HCT116 (cell line): Measurements from ENCODE around the gene TBC1D14. TPM values are rescaled to one million over a fixed set of nuclear protein-coding genes. Genes with fewer than 3 reads are reported as not detected.

ENCODE experiments used
- ATAC-seq: fragments of 200-7000 bp; cut with Tn5 transposase; 2 replicates; pipeline ENCODE4 v1.9.1; 2020; ENCODE audit warnings: mild to moderate bottlenecking, moderate library complexity
- BruUV-seq: library from RNA; stranded (reverse); fragments of 400-500 nt; replicated peaks from 2 replicates; lab custom pipeline; 2021; lab: Mats Ljungman, UMichigan
- CTCF ChIA-PET: fragments of 300-600 bp; sonication (Branson Sonifier 250); formaldehyde crosslinking; loops from one replicate; lab custom pipeline; 2021; ENCODE audit warnings: antibody characterized with exemption; lab: Charles Lee
- POLR2A ChIA-PET: fragments of 300-600, 350-600 bp; sonication (Branson Sonifier 250); formaldehyde crosslinking; loops from one replicate; lab custom pipeline; 2021; ENCODE audit warnings: antibody characterized with exemption; lab: Charles Lee
- RAD21 ChIA-PET, 2 experiments: fragments of 300-600 bp; sonication (Branson Sonifier 250); formaldehyde crosslinking; loops; one replicate each; lab custom pipeline; 2023; ENCODE audit warnings: low total read pairs in 2 of 2; ENCODE audit not compliant: uncharacterized antibody in 2 of 2, unreplicated experiment in 2 of 2, low non-redundant PET in 1 of 2; lab: Charles Lee
- DNase-seq: peaks from one replicate; pipeline ENCODE4 v3.0.0-alpha.2; 2010; ENCODE audit warnings: low read depth, low spot score
- H2AFZ ChIP-seq: fragments of 200-600 bp; shearing (Covaris generic), sonication (generic); 2 replicates; pipeline ENCODE4 v1.6.1; 2017; ENCODE audit warnings: low read depth, mixed run types, mixed read lengths, antibody characterized with exemption, low read length; ENCODE audit not compliant: poor library complexity, severe bottlenecking
- H3K27ac ChIP-seq: 2 replicates; pipeline ENCODE4 v1.5.1; 2012; ENCODE audit warnings: low read depth, low read length
- H3K27me3 ChIP-seq: fragments of 200-600 bp; sonication (generic); 2 replicates; pipeline ENCODE4 v1.6.1; 2016; ENCODE audit warnings: mixed run types, low read length, mixed read lengths; ENCODE audit not compliant: insufficient read depth
- H3K36me3 ChIP-seq, 2 experiments: fragments of 200-500 bp in 1 of 2; fragments of 200-600 bp in 1 of 2; sonication (Bioruptor generic) in 1 of 2; sonication (generic) in 1 of 2; 2 replicates each; pipeline versions ENCODE4 v1.5.1 to v1.6.1; 2014 to 2016; ENCODE audit warnings: low read length in 2 of 2, inconsistent platforms in 1 of 2, mixed read lengths in 1 of 2, mixed run types in 1 of 2; ENCODE audit not compliant: insufficient read depth in 2 of 2, control insufficient read depth in 1 of 2
- H3K4me1 ChIP-seq, 2 experiments: fragments of 200-600 bp in 1 of 2; sonication (generic) in 1 of 2; 2 replicates each; pipeline versions ENCODE4 v1.5.1 to v1.6.1; 2012 to 2017; ENCODE audit warnings: low read length in 2 of 2, inconsistent platforms in 1 of 2, mild to moderate bottlenecking in 1 of 2, mixed read lengths in 1 of 2, mixed run types in 1 of 2, moderate library complexity in 1 of 2; ENCODE audit not compliant: insufficient read depth in 2 of 2, control insufficient read depth in 1 of 2
- H3K4me2 ChIP-seq: fragments of 200-600 bp; sonication (generic); 2 replicates; pipeline ENCODE4 v1.6.1; 2017; ENCODE audit warnings: mixed run types, low read length, mixed read lengths
- H3K4me3 ChIP-seq, 2 experiments: fragments of 200-600 bp in 1 of 2; sonication (generic) in 1 of 2; replicated peaks in 1 of 2; 2 replicates each; pipeline ENCODE4 v1.5.1; 2011 to 2016; ENCODE audit warnings: low read length in 2 of 2, control low read depth in 1 of 2, low read depth in 1 of 2, mild to moderate bottlenecking in 1 of 2, mixed read lengths in 1 of 2, mixed run types in 1 of 2
- H3K79me2 ChIP-seq: fragments of 200-600 bp; sonication (generic); 2 replicates; pipeline ENCODE4 v1.6.1; 2017; ENCODE audit warnings: mild to moderate bottlenecking, mixed run types, low read length, moderate library complexity, mixed read lengths; ENCODE audit not compliant: insufficient read depth
- H3K9ac ChIP-seq: fragments of 200-600 bp; sonication (generic); 2 replicates; pipeline ENCODE4 v1.6.1; 2016; ENCODE audit warnings: low read length, mixed read lengths
- H3K9me2 ChIP-seq: fragments of 200-600 bp; sonication (generic), shearing (Covaris generic); 2 replicates; pipeline ENCODE4 v1.6.1; 2017; ENCODE audit warnings: mixed run types, mild to moderate bottlenecking, moderate library complexity; ENCODE audit not compliant: insufficient read depth
- H3K9me3 ChIP-seq, 2 experiments: fragments of 200-500 bp in 1 of 2; fragments of 200-600 bp in 1 of 2; sonication (Bioruptor generic) in 1 of 2; sonication (generic) in 1 of 2; 2 replicates each; pipeline ENCODE4 v1.6.1; 2014 to 2017; ENCODE audit warnings: low read length in 2 of 2, mixed read lengths in 2 of 2, inconsistent platforms in 1 of 2, low read depth in 1 of 2, mild to moderate bottlenecking in 1 of 2, mixed run types in 1 of 2, moderate library complexity in 1 of 2; ENCODE audit not compliant: control insufficient read depth in 1 of 2, insufficient read depth in 1 of 2
- H4K20me1 ChIP-seq: fragments of 200-600 bp; sonication (generic), shearing (Covaris generic); 2 replicates; pipeline ENCODE4 v1.6.1; 2017; ENCODE audit warnings: mixed run types, mild to moderate bottlenecking, moderate library complexity; ENCODE audit not compliant: insufficient read depth
- ATF3 ChIP-seq: IDR thresholded peaks from 2 replicates; pipeline ENCODE4 v1.6.1; 2012
- CBX3 ChIP-seq: IDR thresholded peaks from 2 replicates; pipeline ENCODE4 v1.6.1; 2012; ENCODE audit warnings: low read depth
- CEBPB ChIP-seq: IDR thresholded peaks from 2 replicates; pipeline ENCODE4 v1.6.1; 2012; ENCODE audit warnings: low read depth
- CTCF ChIP-seq, 3 experiments: fragments of 200-600 bp in 1 of 3; sonication (generic) in 1 of 3; IDR thresholded peaks in 2 of 3; conservative IDR thresholded peaks in 1 of 3; 2 replicates each; pipeline ENCODE4 v1.5.1; 2012 to 2017; ENCODE audit warnings: low read depth in 2 of 3, low read length in 2 of 3, antibody characterized with exemption in 1 of 3, borderline replicate concordance in 1 of 3, control low read depth in 1 of 3, mild to moderate bottlenecking in 1 of 3, mixed read lengths in 1 of 3, mixed run types in 1 of 3, moderate library complexity in 1 of 3; ENCODE audit not compliant: insufficient read depth in 1 of 3
- ELF1 ChIP-seq: IDR thresholded peaks from 2 replicates; pipeline ENCODE4 v1.6.1; 2012; ENCODE audit warnings: low read depth, borderline replicate concordance
- EZH2 ChIP-seq: fragments of 200-600 bp; sonication (generic); IDR thresholded peaks from 2 replicates; pipeline ENCODE4 v1.6.1; 2017; ENCODE audit warnings: antibody characterized with exemption, mixed run types
- FOSL1 ChIP-seq: IDR thresholded peaks from 2 replicates; pipeline ENCODE4 v1.6.1; 2012; ENCODE audit warnings: low read depth
- MAX ChIP-seq: IDR thresholded peaks from 2 replicates; pipeline ENCODE4 v1.6.1; 2012
- POLR2A ChIP-seq: IDR thresholded peaks from 2 replicates; pipeline ENCODE4 v1.7.0; 2011; ENCODE audit warnings: borderline replicate concordance; ENCODE audit not compliant: insufficient read depth, insufficient read length; ENCODE audit errors: extremely low read depth
- RAD21 ChIP-seq: IDR thresholded peaks from 2 replicates; pipeline ENCODE4 v1.6.1; 2012; ENCODE audit warnings: low read depth, mild to moderate bottlenecking
- REST ChIP-seq: IDR thresholded peaks from 2 replicates; pipeline ENCODE4 v1.6.1; 2012; ENCODE audit warnings: low read depth
- SIN3A ChIP-seq: IDR thresholded peaks from 2 replicates; pipeline ENCODE4 v1.6.1; 2012; ENCODE audit warnings: low read depth
- SP1 ChIP-seq: IDR thresholded peaks from 2 replicates; pipeline ENCODE4 v1.6.1; 2012; ENCODE audit warnings: low read depth
- SRF ChIP-seq: IDR thresholded peaks from 2 replicates; pipeline ENCODE4 v1.6.1; 2012; ENCODE audit warnings: low read depth
- TCF7L2 ChIP-seq: IDR thresholded peaks from 2 replicates; pipeline ENCODE4 v1.7.0; 2011; ENCODE audit warnings: borderline replicate concordance, inconsistent platforms; ENCODE audit not compliant: insufficient read depth, insufficient read length; ENCODE audit errors: extremely low read depth
- YY1 ChIP-seq: IDR thresholded peaks from 2 replicates; pipeline ENCODE4 v1.6.1; 2011; ENCODE audit warnings: low read length, low read depth, moderate library complexity, mild to moderate bottlenecking; ENCODE audit not compliant: insufficient replicate concordance; ENCODE audit errors: extremely low read depth
- ZBTB33 ChIP-seq: IDR thresholded peaks from 2 replicates; pipeline ENCODE4 v1.6.1; 2011; ENCODE audit warnings: mild to moderate bottlenecking, low read length, moderate library complexity; ENCODE audit not compliant: insufficient replicate concordance; ENCODE audit errors: extremely low read depth
- ZFX ChIP-seq: fragments of 450-650 bp; IDR thresholded peaks from 2 replicates; pipeline ENCODE4 v1.6.1; 2017
- ZNF274 ChIP-seq: fragments of 200-500 bp; sonication (Bioruptor generic); IDR thresholded peaks from 2 replicates; pipeline ENCODE4 v1.6.1; 2014; ENCODE audit warnings: mild to moderate bottlenecking, low read depth, low read length, inconsistent platforms
- intact Hi-C: fragments of 100-400 bp; cut with micrococcal nuclease; formaldehyde crosslinking; loops from 2 replicates; pipeline ENCODE4 v1.10.0; 2022
- total RNA-seq: library from RNA; stranded (reverse); gene quantifications from one replicate; pipeline ENCODE4 v1.2.1, GENCODE V29; 2021; ENCODE audit not compliant: unreplicated experiment

Gene TBC1D14
- total RNA-seq, 1 experiment from 2014 or later = 62.9 TPM

GRCh38 chr4:6967846-6968340 is 58.3 kb downstream of the TBC1D14 start:
- CTCF ChIA-PET = no interaction called here
- no peak for ATAC-seq
- no peaks in the 10 kb centered on the region for H3K27me3 ChIP-seq
- H3K4me3 ChIP-seq = no peak overlapping the region
- intact Hi-C loops = no loop called here
- no peak for DNase-seq
- no peaks in the 10 kb centered on the region for H3K9me2 ChIP-seq
- H3K27ac ChIP-seq = no peak overlapping the region
- H3K9me3 ChIP-seq = no peaks in the 10 kb centered on the region
- TF ChIP-seq ATF3 = no peak
- no peak for TF ChIP-seq CBX3
- no peak for TF ChIP-seq ZBTB33
- no peak for TF ChIP-seq ELF1
- TF ChIP-seq MAX = no peak
- TF ChIP-seq EZH2 = no peak
- TF ChIP-seq CTCF (IDR thresholded peaks at IDR 0.05 in 2 of 3, conservative IDR thresholded peaks at IDR 0.05 in 1 of 3; ENCODE audit: borderline replicate concordance in 1 of 3, insufficient read depth in 1 of 3, low read depth in 2 of 3, low read length in 2 of 3) = no peak
- no peak for TF ChIP-seq ZNF274
- TF ChIP-seq FOSL1 = no peak
- TF ChIP-seq CEBPB = no peak
- TF ChIP-seq REST = no peak
- TF ChIP-seq YY1 = no peak
- TF ChIP-seq TCF7L2 = no peak
- TF ChIP-seq RAD21 = no peak
- TF ChIP-seq ZFX = no peak
- no peak for TF ChIP-seq POLR2A
- TF ChIP-seq SIN3A = no peak
- TF ChIP-seq SP1 = no peak
- no peak for TF ChIP-seq SRF
- RAD21 ChIA-PET = no interaction called here
- H3K79me2 ChIP-seq = peaks cover 9% of the 10 kb centered on the region; the same call in 1 of the 2 replicates
- no peak overlapping the region for H2AFZ ChIP-seq
- H3K9ac ChIP-seq = no peak overlapping the region
- BruUV-seq = no TSS peak
- H3K4me2 ChIP-seq = no peak overlapping the region
- H3K36me3 ChIP-seq = no peaks in the 10 kb centered on the region; a peak in 1 of 4 replicates
- POLR2A ChIA-PET = no interaction called here
- peaks cover 0 to 5% of the 10 kb centered on the region in 2 experiments; a peak in 1 of 4 replicates for H3K4me1 ChIP-seq
- H4K20me1 ChIP-seq = 0 out of 2 replicates have a peak, but pooled peaks cover 3% of the 10 kb centered on the region
